ENCODE results near the gene COMMD2. TPM values are rescaled to one million over a fixed set of nuclear protein-coding genes. Genes with fewer than 3 reads are reported as not detected.
A peak's percentile ranks its signal among the peaks of the same experiment; 100 is the strongest.

Gene COMMD2
- total and polyA plus RNA-seq, 2 donors (not counting 1 experiment from before 2014, with no cell fraction given) = 15.0 to 45.1 TPM

DNA sequence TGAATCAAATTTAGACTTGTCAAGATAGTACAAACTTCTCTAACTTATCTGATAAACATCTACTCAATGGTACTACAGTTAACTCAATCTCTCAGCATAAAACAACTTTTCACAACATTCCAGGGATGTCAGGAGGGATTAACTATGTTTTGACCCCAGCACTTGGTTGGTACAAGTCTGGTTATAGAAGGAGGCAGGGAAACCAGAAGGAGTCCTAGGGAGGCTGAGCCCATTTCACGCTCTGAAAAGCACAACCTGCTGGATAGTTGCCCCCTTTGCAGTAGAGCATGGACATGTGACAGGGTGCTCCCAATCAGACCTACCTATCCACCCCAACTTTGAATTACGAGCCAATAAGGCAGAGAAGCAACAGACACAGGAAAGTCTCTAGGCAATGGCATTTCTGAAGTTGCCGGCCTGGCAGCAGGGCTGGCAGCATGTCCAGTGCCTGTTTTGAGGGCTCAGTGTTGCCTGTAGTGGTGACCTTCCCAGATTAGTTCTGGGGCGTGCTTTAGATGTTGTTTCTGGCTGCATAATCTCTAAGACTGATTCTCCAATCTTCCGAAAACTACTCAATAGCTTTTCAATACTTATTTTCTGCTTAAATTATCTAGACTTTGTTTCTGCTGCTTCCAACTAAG, 31.9 kb upstream of the COMMD2 start:
- Mint-ChIP-seq H3K4me1 (peaks cover 39% of the 10 kb centered on the region), H3K27me3 (no peaks in the 10 kb centered on the region), H3K27ac (peak overlapping the region; percentile 89), H3K4me3 (peak overlapping the region; percentile 8), H3K9me3 (ENCODE audit: insufficient read depth) (no peaks in the 10 kb centered on the region)
- ATAC-seq (ENCODE audit: low read depth) (no peak), DNase-seq (no peak)
- Histone ChIP-seq H3K9ac (ENCODE audit: low read length) (no peak overlapping the region), H3K4me2 (replicated peaks; ENCODE audit: low read depth, low read length, poor library complexity, severe bottlenecking) (peak overlapping the region; percentile 0), H3K79me2 (ENCODE audit: control insufficient read depth, insufficient read depth, low read length) (no peaks in the 10 kb centered on the region), H3K27me3 (replicated peaks in 1 of 4; ENCODE audit: control extremely low read depth in 1 of 4, control insufficient read depth in 3 of 4, insufficient read depth in 4 of 4, low read length in 3 of 4) (no peaks in the 10 kb centered on the region), H3K9me3 (ENCODE audit: control extremely low read depth in 1 of 3, control insufficient read depth in 2 of 3, insufficient read depth in 1 of 3, low read length in 2 of 3) (no peaks in the 10 kb centered on the region), H2AFZ (ENCODE audit: insufficient read depth, low read depth, low read length, poor library complexity, severe bottlenecking) (peak overlapping the region; percentile 34), H3K36me3 (replicated peaks in 1 of 2; ENCODE audit: control extremely low read depth in 1 of 2, control insufficient read depth in 1 of 2, extremely low read depth in 1 of 2, insufficient read depth in 2 of 2, low read length in 1 of 2) (no peaks in the 10 kb centered on the region), H3K4me3 (ENCODE audit: control extremely low read depth in 1 of 5, extremely low read depth in 1 of 5, insufficient read depth in 1 of 5, low read depth in 2 of 5, low read length in 4 of 5) (no peak overlapping the region), H4K20me1 (ENCODE audit: control insufficient read depth, insufficient read depth, low read length, poor library complexity, severe bottlenecking) (no peaks in the 10 kb centered on the region), H3K27ac (ENCODE audit: low read length in 2 of 2) (peak overlapping the region in 1 of 2 donors; percentile 66), H3K4me1 (ENCODE audit: control insufficient read depth in 2 of 2, insufficient read depth in 2 of 2, low read length in 2 of 2) (peaks cover 38 to 42% of the 10 kb centered on the region in 2 donors)
- ChIA-PET CTCF (interaction anchor here (0.6 to 2.5 kb wide), 3 partner anchors 13 to 31 kb away, joined by 3 to 22 read pairs (median 14); no protein-coding TSS in a partner anchor), POLR2A (no interaction called here)
- intact Hi-C loops (cut with micrococcal nuclease) = no loop called here
- 100% methylated on average over 2 of the region's 5 CpGs for WGBS (ENCODE audit: insufficient coverage)
- no peak for TF ChIP-seq EZH2 (IDR thresholded peaks at IDR 0.05; ENCODE audit: borderline replicate concordance, insufficient read depth, low read depth, low read length, poor library complexity, severe bottlenecking)
- TF ChIP-seq, protein P1, sequence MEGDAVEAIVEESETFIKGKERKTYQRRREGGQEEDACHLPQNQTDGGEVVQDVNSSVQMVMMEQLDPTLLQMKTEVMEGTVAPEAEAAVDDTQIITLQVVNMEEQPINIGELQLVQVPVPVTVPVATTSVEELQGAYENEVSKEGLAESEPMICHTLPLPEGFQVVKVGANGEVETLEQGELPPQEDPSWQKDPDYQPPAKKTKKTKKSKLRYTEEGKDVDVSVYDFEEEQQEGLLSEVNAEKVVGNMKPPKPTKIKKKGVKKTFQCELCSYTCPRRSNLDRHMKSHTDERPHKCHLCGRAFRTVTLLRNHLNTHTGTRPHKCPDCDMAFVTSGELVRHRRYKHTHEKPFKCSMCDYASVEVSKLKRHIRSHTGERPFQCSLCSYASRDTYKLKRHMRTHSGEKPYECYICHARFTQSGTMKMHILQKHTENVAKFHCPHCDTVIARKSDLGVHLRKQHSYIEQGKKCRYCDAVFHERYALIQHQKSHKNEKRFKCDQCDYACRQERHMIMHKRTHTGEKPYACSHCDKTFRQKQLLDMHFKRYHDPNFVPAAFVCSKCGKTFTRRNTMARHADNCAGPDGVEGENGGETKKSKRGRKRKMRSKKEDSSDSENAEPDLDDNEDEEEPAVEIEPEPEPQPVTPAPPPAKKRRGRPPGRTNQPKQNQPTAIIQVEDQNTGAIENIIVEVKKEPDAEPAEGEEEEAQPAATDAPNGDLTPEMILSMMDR (IDR thresholded peaks at IDR 0.05) = no peak

DNA sequence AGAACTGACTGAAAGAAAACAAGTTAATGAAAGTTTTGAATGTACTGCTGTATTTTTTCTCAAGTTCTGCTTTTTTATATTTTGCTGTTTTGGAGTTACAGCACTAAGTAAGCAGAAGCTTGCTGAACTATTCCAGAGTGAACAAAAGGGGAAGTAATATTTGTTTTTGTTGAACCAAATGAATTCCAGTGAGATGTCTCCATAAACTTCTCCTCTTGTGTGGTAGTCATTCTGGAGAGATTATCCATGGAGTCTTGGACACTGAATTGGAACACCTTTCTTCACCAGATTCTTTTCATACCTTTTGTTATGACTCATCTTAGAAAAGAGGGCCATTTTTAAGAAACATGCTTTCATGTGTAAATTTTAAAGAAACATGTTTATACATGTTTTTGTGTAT, 31.3 kb upstream of the COMMD2 start:
- Mint-ChIP-seq H3K9me3 (ENCODE audit: insufficient read depth) (no peaks in the 10 kb centered on the region), H3K27ac (peak overlapping the region; percentile 89), H3K4me1 (peaks cover 39% of the 10 kb centered on the region), H3K4me3 (peak overlapping the region; percentile 55), H3K27me3 (no peaks in the 10 kb centered on the region)
- H2AFZ ChIP-seq (ENCODE audit: insufficient read depth, low read depth, low read length, poor library complexity, severe bottlenecking) = no peak overlapping the region
- H3K27ac ChIP-seq (ENCODE audit: low read length in 2 of 2) = peak overlapping the region in 1 of 2 donors; percentile 66
- H3K9me3 ChIP-seq (ENCODE audit: control extremely low read depth in 1 of 3, control insufficient read depth in 2 of 3, insufficient read depth in 1 of 3, low read length in 2 of 3) = no peaks in the 10 kb centered on the region
- DNase-seq (peak; percentile 45), ATAC-seq (ENCODE audit: low read depth) (peak; percentile 60)
- H3K27me3 ChIP-seq (replicated peaks in 1 of 4; ENCODE audit: control extremely low read depth in 1 of 4, control insufficient read depth in 3 of 4, insufficient read depth in 4 of 4, low read length in 3 of 4) = no peaks in the 10 kb centered on the region
- peak overlapping the region; percentile 53 for H3K4me2 ChIP-seq (replicated peaks; ENCODE audit: low read depth, low read length, poor library complexity, severe bottlenecking)
- intact Hi-C loops (cut with micrococcal nuclease) = loop anchor here (2.0 kb wide), 1 partner anchor 25 kb away; no protein-coding TSS in a partner anchor
- H3K9ac ChIP-seq (ENCODE audit: low read length) = no peak overlapping the region
- H3K36me3 ChIP-seq (replicated peaks in 1 of 2; ENCODE audit: control extremely low read depth in 1 of 2, control insufficient read depth in 1 of 2, extremely low read depth in 1 of 2, insufficient read depth in 2 of 2, low read length in 1 of 2) = no peaks in the 10 kb centered on the region
- H3K79me2 ChIP-seq (ENCODE audit: control insufficient read depth, insufficient read depth, low read length) = no peaks in the 10 kb centered on the region
- H4K20me1 ChIP-seq (ENCODE audit: control insufficient read depth, insufficient read depth, low read length, poor library complexity, severe bottlenecking) = no peaks in the 10 kb centered on the region
- TF ChIP-seq EZH2 (IDR thresholded peaks at IDR 0.05; ENCODE audit: borderline replicate concordance, insufficient read depth, low read depth, low read length, poor library complexity, severe bottlenecking) = no peak
- TF ChIP-seq, protein P1 (IDR thresholded peaks at IDR 0.05) = no peak
- POLR2A ChIA-PET = no interaction called here
- peak overlapping the region in 1 of 5 experiments; percentile 33 for H3K4me3 ChIP-seq (ENCODE audit: control extremely low read depth in 1 of 5, extremely low read depth in 1 of 5, insufficient read depth in 1 of 5, low read depth in 2 of 5, low read length in 4 of 5)
- CTCF ChIA-PET = interaction anchor here (0.6 to 2.5 kb wide), 3 partner anchors 13 to 32 kb away, joined by 3 to 22 read pairs (median 14); no protein-coding TSS in a partner anchor
- peaks cover 38 to 42% of the 10 kb centered on the region in 2 donors for H3K4me1 ChIP-seq (ENCODE audit: control insufficient read depth in 2 of 2, insufficient read depth in 2 of 2, low read length in 2 of 2)
